Breast epithelium (tissue), 4 donors: Measurements from ENCODE around the gene CRNKL1. TPM values are rescaled to one million over a fixed set of nuclear protein-coding genes. Genes with fewer than 3 reads are reported as not detected.

Experiments
- DNase-seq, 2 donors: peaks; one replicate each; pipeline ENCODE4 v3.0.0-alpha.2; 2019; ENCODE audit warnings: low spot score in 2 of 2
- H3K27ac ChIP-seq, 2 donors: fragments of 200-600 bp; sonication (generic) in 1 of 2; one replicate each; pipeline ENCODE4 v1.5.1; 2016 to 2019; ENCODE audit warnings: mild to moderate bottlenecking in 1 of 2
- H3K27me3 ChIP-seq, 2 donors: fragments of 200-600 bp; sonication (generic) in 1 of 2; one replicate each; pipeline versions ENCODE4 v1.5.1 to v1.6.0; 2017 to 2019; ENCODE audit warnings: control low read depth in 1 of 2, mild to moderate bottlenecking in 1 of 2
- H3K36me3 ChIP-seq: fragments of 200-600 bp; one replicate; pipeline ENCODE4 v1.5.1; 2019
- H3K4me1 ChIP-seq, 2 donors: fragments of 200-600 bp; sonication (generic); one replicate each; pipeline ENCODE4 v1.5.1; 2016 to 2019; ENCODE audit warnings: control low read depth in 1 of 2
- H3K4me3 ChIP-seq, 3 donors: fragments of 200-600 bp; sonication (generic); 1 replicate in 2 of 3; 2 replicates in 1 of 3; pipeline ENCODE4 v1.5.1; 2016 to 2019; ENCODE audit warnings: mild to moderate bottlenecking in 3 of 3, moderate library complexity in 2 of 3
- H3K9me3 ChIP-seq, 2 donors: fragments of 200-600 bp; sonication (generic) in 1 of 2; one replicate each; pipeline ENCODE4 v1.5.1; 2016 to 2019; ENCODE audit warnings: control low read depth in 1 of 2
- POLR2A ChIP-seq: fragments of 450-650 bp; IDR thresholded peaks from one replicate; pipeline ENCODE4 v1.6.1; 2016; ENCODE audit warnings: antibody characterized with exemption, mild to moderate bottlenecking, moderate library complexity
- POLR2AphosphoS5 ChIP-seq, 3 donors: sonication (generic); formaldehyde crosslinking; IDR thresholded peaks; one replicate each; pipeline ENCODE4 v1.6.1; 2017; ENCODE audit warnings: antibody characterized with exemption in 3 of 3
- intact Hi-C: fragments of 100-400 bp; cut with DNase I; formaldehyde crosslinking; loops from one replicate; pipeline ENCODE4 v1.15.1; 2023; ENCODE audit warnings: low total_unique reads
- total RNA-seq, 3 donors: library from RNA; depleted of rRNA; stranded (reverse); fragments of >200 nt; gene quantifications; one replicate each; pipeline ENCODE4 v1.1.0, GENCODE V29; 2016
- TF ChIP-seq, protein P1 (sequence below), 3 donors: fragments of 450-650 bp; IDR thresholded peaks; one replicate each; pipeline ENCODE4 v1.5.1; 2016 to 2017; ENCODE audit warnings: antibody characterized with exemption in 3 of 3, mild to moderate bottlenecking in 3 of 3, moderate library complexity in 3 of 3

The CRNKL1 gene
- total RNA-seq, 3 donors from 2014 or later: 18.9 to 41.6 (median 24.6) TPM

DNA sequence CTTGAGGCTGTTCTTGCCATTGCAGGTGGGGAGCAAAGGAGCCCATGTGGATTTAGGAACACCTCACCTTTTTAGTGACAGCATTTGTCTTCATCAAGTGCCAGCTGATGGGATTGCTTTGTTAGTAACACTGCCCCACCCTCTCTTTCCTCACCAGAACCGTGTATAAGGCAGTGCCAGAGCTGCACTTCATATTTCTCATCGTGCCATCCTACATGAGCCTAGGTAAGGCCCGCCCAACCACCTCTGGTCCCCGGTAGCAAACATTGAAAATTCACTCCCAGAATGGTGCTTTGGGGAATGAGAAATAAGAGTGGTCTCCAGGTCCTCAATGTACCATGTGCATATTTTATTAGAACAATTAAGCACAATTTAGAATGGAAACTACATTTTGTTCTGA, 22.8 kb upstream of the CRNKL1 start:
- no peaks in the 10 kb centered on the region for H3K36me3 ChIP-seq
- TF ChIP-seq, protein P1, sequence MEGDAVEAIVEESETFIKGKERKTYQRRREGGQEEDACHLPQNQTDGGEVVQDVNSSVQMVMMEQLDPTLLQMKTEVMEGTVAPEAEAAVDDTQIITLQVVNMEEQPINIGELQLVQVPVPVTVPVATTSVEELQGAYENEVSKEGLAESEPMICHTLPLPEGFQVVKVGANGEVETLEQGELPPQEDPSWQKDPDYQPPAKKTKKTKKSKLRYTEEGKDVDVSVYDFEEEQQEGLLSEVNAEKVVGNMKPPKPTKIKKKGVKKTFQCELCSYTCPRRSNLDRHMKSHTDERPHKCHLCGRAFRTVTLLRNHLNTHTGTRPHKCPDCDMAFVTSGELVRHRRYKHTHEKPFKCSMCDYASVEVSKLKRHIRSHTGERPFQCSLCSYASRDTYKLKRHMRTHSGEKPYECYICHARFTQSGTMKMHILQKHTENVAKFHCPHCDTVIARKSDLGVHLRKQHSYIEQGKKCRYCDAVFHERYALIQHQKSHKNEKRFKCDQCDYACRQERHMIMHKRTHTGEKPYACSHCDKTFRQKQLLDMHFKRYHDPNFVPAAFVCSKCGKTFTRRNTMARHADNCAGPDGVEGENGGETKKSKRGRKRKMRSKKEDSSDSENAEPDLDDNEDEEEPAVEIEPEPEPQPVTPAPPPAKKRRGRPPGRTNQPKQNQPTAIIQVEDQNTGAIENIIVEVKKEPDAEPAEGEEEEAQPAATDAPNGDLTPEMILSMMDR (IDR thresholded peaks at IDR 0.05): no peak
- TF ChIP-seq POLR2A (no peak), POLR2AphosphoS5 (IDR thresholded peaks at IDR 0.05) (no peak)
- H3K9me3 ChIP-seq: no peaks in the 10 kb centered on the region
- H3K4me1 ChIP-seq: no peaks in the 10 kb centered on the region
- H3K27ac ChIP-seq: no peak overlapping the region
- H3K4me3 ChIP-seq: no peak overlapping the region
- intact Hi-C loops: no loop called here
- H3K27me3 ChIP-seq: peaks cover 0 to 2% of the 10 kb centered on the region in 2 donors
- DNase-seq: no peak

- DNase-seq: no peak
- intact Hi-C loops: no loop called here
- H3K9me3 ChIP-seq: no peaks in the 10 kb centered on the region
- H3K4me1 ChIP-seq: no peaks in the 10 kb centered on the region
- H3K27me3 ChIP-seq: peaks cover 0 to 2% of the 10 kb centered on the region in 2 donors
- no peak overlapping the region for H3K4me3 ChIP-seq
- no peaks in the 10 kb centered on the region for H3K36me3 ChIP-seq
- TF ChIP-seq, protein P1 (IDR thresholded peaks at IDR 0.05): no peak
- TF ChIP-seq POLR2A (no peak), POLR2AphosphoS5 (IDR thresholded peaks at IDR 0.05) (no peak)
- no peak overlapping the region for H3K27ac ChIP-seq
Observed at GRCh38 chr20:20073801-20074371, 21.6 kb upstream of the CRNKL1 start.

DNA sequence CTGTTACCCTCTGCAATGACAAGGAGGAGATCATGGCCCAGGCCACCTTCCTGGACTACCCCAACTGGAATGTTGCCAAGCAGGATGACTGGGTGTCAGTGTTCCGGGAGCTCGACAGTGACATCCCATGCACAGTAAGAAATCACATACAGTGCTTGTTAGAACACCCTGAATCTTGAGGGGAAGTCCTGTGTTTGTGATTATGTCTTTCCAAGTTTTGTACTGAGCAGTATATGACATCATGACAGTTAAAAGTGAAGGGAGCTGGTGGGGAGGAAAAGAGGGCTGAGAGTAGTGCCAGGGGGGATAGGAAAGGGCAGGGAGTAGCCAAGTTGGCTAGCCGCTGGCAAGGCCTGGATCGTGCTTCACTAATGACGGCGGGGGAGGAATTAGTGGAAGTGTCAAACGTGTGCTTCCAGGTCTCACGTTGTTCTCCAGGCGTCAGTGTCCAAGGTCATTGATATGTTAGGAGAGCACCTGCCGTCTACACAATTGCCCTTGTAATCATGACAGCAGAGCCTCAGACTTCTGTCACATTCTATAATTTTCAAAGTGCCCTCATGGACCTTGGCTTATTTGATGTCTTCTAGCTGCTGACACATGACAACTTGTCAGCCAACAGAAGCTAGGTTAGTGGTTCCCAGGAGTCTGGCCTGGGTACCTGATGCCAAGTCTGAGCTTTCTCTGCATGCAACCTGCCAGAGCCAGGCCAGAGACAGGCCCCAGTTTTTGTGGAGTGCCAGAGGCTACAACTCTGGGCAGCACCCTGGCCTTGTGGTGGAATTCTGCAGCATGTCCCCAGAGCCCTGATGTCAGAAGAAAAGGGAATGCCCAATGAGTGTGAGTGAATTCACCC, 18.8 kb upstream of the CRNKL1 start:
- TF ChIP-seq, protein P1 (IDR thresholded peaks at IDR 0.05): no peak
- Histone ChIP-seq H3K36me3 (no peaks in the 10 kb centered on the region), H3K27me3 (peaks cover 0 to 2% of the 10 kb centered on the region in 2 donors), H3K9me3 (no peaks in the 10 kb centered on the region), H3K4me1 (no peaks in the 10 kb centered on the region), H3K27ac (no peak overlapping the region), H3K4me3 (no peak overlapping the region)
- DNase-seq: no peak
- intact Hi-C loops: no loop called here

DNA sequence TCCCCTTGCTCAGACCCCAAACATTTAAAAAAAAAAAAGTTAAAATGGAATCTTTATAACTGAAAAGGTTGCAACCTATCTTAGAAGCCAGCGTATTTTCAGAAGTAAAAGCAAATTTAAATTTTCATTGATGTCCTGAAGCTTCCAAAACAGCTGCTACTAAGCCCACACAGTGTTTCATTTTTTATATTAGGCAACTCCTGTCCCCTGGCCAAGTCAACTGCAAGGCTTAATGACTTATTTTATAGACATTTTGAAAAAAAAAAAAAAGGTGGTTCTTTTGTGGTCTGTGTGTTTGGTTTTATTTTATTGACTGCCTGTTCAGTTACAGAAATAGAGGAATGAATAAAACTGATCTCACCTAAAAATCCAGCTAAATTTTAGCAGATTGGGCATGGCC, 13.1 kb upstream of the CRNKL1 start:
- H3K36me3 ChIP-seq: no peaks in the 10 kb centered on the region
- H3K4me1 ChIP-seq: no peaks in the 10 kb centered on the region
- H3K4me3 ChIP-seq: no peak overlapping the region
- DNase-seq: no peak
- H3K27ac ChIP-seq: no peak overlapping the region
- intact Hi-C loops: no loop called here
- no peaks in the 10 kb centered on the region for H3K27me3 ChIP-seq
- H3K9me3 ChIP-seq: no peaks in the 10 kb centered on the region
- TF ChIP-seq POLR2AphosphoS5 (IDR thresholded peaks at IDR 0.05) (no peak), POLR2A (no peak)
- TF ChIP-seq, protein P1 (IDR thresholded peaks at IDR 0.05): no peak

- intact Hi-C loops: no loop called here
Observed at GRCh38 chr20:20063941-20064702, 11.9 kb upstream of the CRNKL1 start.

More at GRCh38 chr20:20063941-20064702, 11.9 kb upstream of the CRNKL1 start:
- Histone ChIP-seq H3K4me1 (no peaks in the 10 kb centered on the region), H3K9me3 (no peaks in the 10 kb centered on the region), H3K36me3 (no peaks in the 10 kb centered on the region), H3K4me3 (no peak overlapping the region), H3K27me3 (no peaks in the 10 kb centered on the region), H3K27ac (no peak overlapping the region)
- no peak for DNase-seq
- TF ChIP-seq POLR2AphosphoS5 (IDR thresholded peaks at IDR 0.05) (no peak), POLR2A (no peak)
- TF ChIP-seq, protein P1 (IDR thresholded peaks at IDR 0.05): no peak
